NB4 (cell line): Measurements from ENCODE around the gene METTL4.

ENCODE experiments used
- MAX ChIP-seq: IDR thresholded peaks from 2 replicates; pipeline ENCODE4 v1.6.1; 2011; ENCODE audit warnings: low read depth, low read length
- TF ChIP-seq, protein P1 (sequence below): IDR thresholded peaks from one replicate; pipeline ENCODE4 v1.5.1; 2012; ENCODE audit warnings: low read depth, low read length

- TF ChIP-seq, protein P1, sequence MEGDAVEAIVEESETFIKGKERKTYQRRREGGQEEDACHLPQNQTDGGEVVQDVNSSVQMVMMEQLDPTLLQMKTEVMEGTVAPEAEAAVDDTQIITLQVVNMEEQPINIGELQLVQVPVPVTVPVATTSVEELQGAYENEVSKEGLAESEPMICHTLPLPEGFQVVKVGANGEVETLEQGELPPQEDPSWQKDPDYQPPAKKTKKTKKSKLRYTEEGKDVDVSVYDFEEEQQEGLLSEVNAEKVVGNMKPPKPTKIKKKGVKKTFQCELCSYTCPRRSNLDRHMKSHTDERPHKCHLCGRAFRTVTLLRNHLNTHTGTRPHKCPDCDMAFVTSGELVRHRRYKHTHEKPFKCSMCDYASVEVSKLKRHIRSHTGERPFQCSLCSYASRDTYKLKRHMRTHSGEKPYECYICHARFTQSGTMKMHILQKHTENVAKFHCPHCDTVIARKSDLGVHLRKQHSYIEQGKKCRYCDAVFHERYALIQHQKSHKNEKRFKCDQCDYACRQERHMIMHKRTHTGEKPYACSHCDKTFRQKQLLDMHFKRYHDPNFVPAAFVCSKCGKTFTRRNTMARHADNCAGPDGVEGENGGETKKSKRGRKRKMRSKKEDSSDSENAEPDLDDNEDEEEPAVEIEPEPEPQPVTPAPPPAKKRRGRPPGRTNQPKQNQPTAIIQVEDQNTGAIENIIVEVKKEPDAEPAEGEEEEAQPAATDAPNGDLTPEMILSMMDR, result no peak
- TF ChIP-seq MAX, result no peak; the same call in 1 of the 2 replicates
These were observed 55.2 kb downstream of the METTL4 start for GRCh38 chr18:2515908-2516625.
